ENCODE measurements around the gene LRP2BP.
A peak's percentile ranks its signal among the peaks of the same experiment; 100 is the strongest.

LRP2BP gene

GRCh38 chr4:185411849-185412248 is 16.1 kb upstream of the LRP2BP start:
- Mint-ChIP-seq H3K27me3 (no peaks in the 10 kb centered on the region), H3K4me3 (peak overlapping the region; percentile 17), H3K4me1 (ENCODE audit: low read depth) (peaks cover 23% of the 10 kb centered on the region), H3K36me3 (ENCODE audit: low read depth) (peaks cover 44% of the 10 kb centered on the region), H3K9me3 (peaks cover 8% of the 10 kb centered on the region), H3K27ac (peak overlapping the region; percentile 81)
- intact Hi-C loops (cut with micrococcal nuclease), result loop anchor here (2.0 kb wide), 1 partner anchor 13 kb away; the partner anchor contains the start of gene UFSP2

GRCh38 chr4:185408432-185408831 is 12.7 kb upstream of the LRP2BP start:
- H3K4me1 Mint-ChIP-seq (ENCODE audit: low read depth), result peaks cover 41% of the 10 kb centered on the region
- no peak overlapping the region for H3K4me3 Mint-ChIP-seq
- H3K27ac Mint-ChIP-seq, result no peak overlapping the region
- H3K36me3 Mint-ChIP-seq (ENCODE audit: low read depth), result peaks cover 66% of the 10 kb centered on the region
- peaks cover 8% of the 10 kb centered on the region for H3K9me3 Mint-ChIP-seq
- no peaks in the 10 kb centered on the region for H3K27me3 Mint-ChIP-seq
- intact Hi-C loops (cut with micrococcal nuclease), result no loop called here

- Mint-ChIP-seq H3K4me3 (no peak overlapping the region), H3K9me3 (peaks cover 8% of the 10 kb centered on the region), H3K4me1 (ENCODE audit: low read depth) (peaks cover 26% of the 10 kb centered on the region), H3K27me3 (no peaks in the 10 kb centered on the region), H3K27ac (peak overlapping the region; percentile 82), H3K36me3 (ENCODE audit: low read depth) (peaks cover 79% of the 10 kb centered on the region)
- intact Hi-C loops (cut with micrococcal nuclease), result loop anchor here (1.0 kb wide), 1 partner anchor 10 kb away; the partner anchor contains the start of gene LRP2BP
Measured at GRCh38 chr4:185405296-185405999, 9.7 kb upstream of the LRP2BP start.

GRCh38 chr4:185404031-185404430 is 8.3 kb upstream of the LRP2BP start:
- H3K27ac Mint-ChIP-seq, result no peak overlapping the region
- H3K27me3 Mint-ChIP-seq, result no peaks in the 10 kb centered on the region
- no peak overlapping the region for H3K4me3 Mint-ChIP-seq
- intact Hi-C loops (cut with micrococcal nuclease), result no loop called here
- H3K9me3 Mint-ChIP-seq, result no peaks in the 10 kb centered on the region
- peaks cover 82% of the 10 kb centered on the region for H3K36me3 Mint-ChIP-seq (ENCODE audit: low read depth)
- H3K4me1 Mint-ChIP-seq (ENCODE audit: low read depth), result peaks cover 22% of the 10 kb centered on the region

GRCh38 chr4:185399466-185399865 is 3.7 kb upstream of the LRP2BP start:
- Mint-ChIP-seq H3K27ac (no peak overlapping the region), H3K36me3 (ENCODE audit: low read depth) (peaks cover 66% of the 10 kb centered on the region), H3K9me3 (no peaks in the 10 kb centered on the region), H3K4me3 (no peak overlapping the region), H3K27me3 (no peaks in the 10 kb centered on the region), H3K4me1 (ENCODE audit: low read depth) (peaks cover 25% of the 10 kb centered on the region)
- intact Hi-C loops (cut with micrococcal nuclease), result loop anchor here (5.0 to 10.0 kb wide), 2 partner anchors 195 to 793 kb away; partner anchors contain the start of genes CFAP97, CYP4V2 and SNX25

- Mint-ChIP-seq H3K9me3 (no peaks in the 10 kb centered on the region), H3K27me3 (no peaks in the 10 kb centered on the region), H3K4me1 (ENCODE audit: low read depth) (peaks cover 27% of the 10 kb centered on the region), H3K36me3 (ENCODE audit: low read depth) (peaks cover 58% of the 10 kb centered on the region), H3K27ac (peak overlapping the region; percentile 70), H3K4me3 (peak overlapping the region; percentile 84)
- intact Hi-C loops (cut with micrococcal nuclease), result loop anchor here (5.0 to 10.0 kb wide), 2 partner anchors 194 to 794 kb away; partner anchors contain the start of genes CFAP97, CYP4V2 and SNX25
Measured at GRCh38 chr4:185398618-185399017, 2.9 kb upstream of the LRP2BP start.

- Mint-ChIP-seq H3K27ac (peak within 1 kb of the TSS; percentile 84), H3K27me3 (peaks cover 2% of the 10 kb centered on the region), H3K36me3 (ENCODE audit: low read depth) (peaks cover 44% of the 10 kb centered on the region), H3K9me3 (no peaks in the 10 kb centered on the region), H3K4me1 (ENCODE audit: low read depth) (peaks cover 23% of the 10 kb centered on the region), H3K4me3 (peak within 1 kb of the TSS; percentile 84)
- intact Hi-C loops (cut with micrococcal nuclease), result loop anchor here (1.0 to 10.0 kb wide), 4 partner anchors 28 to 795 kb away; partner anchors contain the start of genes CCDC110, CFAP97, CYP4V2 and SNX25
Measured at GRCh38 chr4:185396724-185397385, 1.1 kb upstream of the LRP2BP start, which contains the start of gene ANKRD37. ANKRD37 (plus strand) TSS chr4:185396841; CDS start chr4:185396924, 83 bp downstream.

GRCh38 chr4:185395956-185396723 is 416 bp upstream of the LRP2BP start:
- H3K27me3 Mint-ChIP-seq, result peaks cover 7% of the 10 kb centered on the region
- H3K9me3 Mint-ChIP-seq, result no peaks in the 10 kb centered on the region

GRCh38 chr4:185394568-185395237 is 1.0 kb downstream of the LRP2BP start:
- H3K36me3 Mint-ChIP-seq (ENCODE audit: low read depth), result peaks cover 26% of the 10 kb centered on the region
- H3K4me3 Mint-ChIP-seq, result peak overlapping the region; percentile 6
- intact Hi-C loops (cut with micrococcal nuclease), result loop anchor here (1.0 to 10.0 kb wide), 3 partner anchors 11 to 798 kb away; partner anchors contain the start of genes CFAP97, CYP4V2 and SNX25
- H3K4me1 Mint-ChIP-seq (ENCODE audit: low read depth), result peaks cover 23% of the 10 kb centered on the region
- H3K27me3 Mint-ChIP-seq, result peaks cover 7% of the 10 kb centered on the region
- H3K9me3 Mint-ChIP-seq, result no peaks in the 10 kb centered on the region
- no peak overlapping the region for H3K27ac Mint-ChIP-seq

More at GRCh38 chr4:185395956-185396723, 416 bp upstream of the LRP2BP start:
- H3K4me3 Mint-ChIP-seq, result peak overlapping the region; percentile 84
- peak overlapping the region; percentile 84 for H3K27ac Mint-ChIP-seq
- intact Hi-C loops (cut with micrococcal nuclease), result loop anchor here (1.0 to 10.0 kb wide), 5 partner anchors 9 to 796 kb away; partner anchors contain the start of genes CCDC110, CFAP97, CYP4V2 and SNX25
- peaks cover 23% of the 10 kb centered on the region for H3K4me1 Mint-ChIP-seq (ENCODE audit: low read depth)
- peaks cover 37% of the 10 kb centered on the region for H3K36me3 Mint-ChIP-seq (ENCODE audit: low read depth)

GRCh38 chr4:185392156-185392555 is 3.6 kb downstream of the LRP2BP start:
- no peak overlapping the region for H3K27ac Mint-ChIP-seq

GRCh38 chr4:185390941-185391340 is 4.8 kb downstream of the LRP2BP start:
- intact Hi-C loops (cut with micrococcal nuclease), result loop anchor here (10.0 kb wide), 1 partner anchor 186 kb away; the partner anchor contains the start of genes CFAP97 and SNX25
- Mint-ChIP-seq H3K4me1 (ENCODE audit: low read depth) (peaks cover 6% of the 10 kb centered on the region), H3K27me3 (peaks cover 21% of the 10 kb centered on the region), H3K9me3 (no peaks in the 10 kb centered on the region), H3K36me3 (ENCODE audit: low read depth) (no peaks in the 10 kb centered on the region), H3K4me3 (no peak overlapping the region), H3K27ac (no peak overlapping the region)

More at GRCh38 chr4:185392156-185392555, 3.6 kb downstream of the LRP2BP start:
- peaks cover 8% of the 10 kb centered on the region for H3K36me3 Mint-ChIP-seq (ENCODE audit: low read depth)
- H3K9me3 Mint-ChIP-seq, result no peaks in the 10 kb centered on the region
- peaks cover 11% of the 10 kb centered on the region for H3K4me1 Mint-ChIP-seq (ENCODE audit: low read depth)
- no peak overlapping the region for H3K4me3 Mint-ChIP-seq
- peaks cover 14% of the 10 kb centered on the region for H3K27me3 Mint-ChIP-seq
- intact Hi-C loops (cut with micrococcal nuclease), result loop anchor here (10.0 kb wide), 1 partner anchor 187 kb away; the partner anchor contains the start of genes CFAP97 and SNX25

GRCh38 chr4:185387957-185388356 is 7.8 kb downstream of the LRP2BP start:
- H3K27me3 Mint-ChIP-seq, result peaks cover 47% of the 10 kb centered on the region
- no peak overlapping the region for H3K27ac Mint-ChIP-seq
- H3K36me3 Mint-ChIP-seq (ENCODE audit: low read depth), result no peaks in the 10 kb centered on the region
- intact Hi-C loops (cut with micrococcal nuclease), result no loop called here
- H3K4me1 Mint-ChIP-seq (ENCODE audit: low read depth), result no peaks in the 10 kb centered on the region
- no peaks in the 10 kb centered on the region for H3K9me3 Mint-ChIP-seq
- no peak overlapping the region for H3K4me3 Mint-ChIP-seq

GRCh38 chr4:185384930-185385331 is 10.8 kb downstream of the LRP2BP start:
- Mint-ChIP-seq H3K9me3 (peaks cover 12% of the 10 kb centered on the region), H3K4me3 (no peak overlapping the region), H3K27ac (no peak overlapping the region), H3K36me3 (ENCODE audit: low read depth) (no peaks in the 10 kb centered on the region), H3K27me3 (peaks cover 43% of the 10 kb centered on the region), H3K4me1 (ENCODE audit: low read depth) (no peaks in the 10 kb centered on the region)
- intact Hi-C loops (cut with micrococcal nuclease), result no loop called here

All from dendritic cell treated with granulocyte-macrophage colony-stimulating factor and Interleukin-4, amounts not matched to agents 40 ng/mL and 50 ng/mL, for 4 days (primary cell).